Measurements from ENCODE around the gene ADAMTS16. TPM values are rescaled to one million over a fixed set of nuclear protein-coding genes. Genes with fewer than 3 reads are reported as not detected.

Gene ADAMTS16
- total RNA-seq, 4 donors from 2014 or later, result 0.19 TPM; not detected in 3

- H3K27ac ChIP-seq, result no peak overlapping the region
- H3K36me3 ChIP-seq, result no peaks in the 10 kb centered on the region
- H3K4me3 ChIP-seq, result no peak overlapping the region
- H3K9me3 ChIP-seq, result no peaks in the 10 kb centered on the region
- no peak for DNase-seq
- no peak for TF ChIP-seq POLR2A (IDR thresholded peaks at IDR 0.05)
- TF ChIP-seq, protein P1, sequence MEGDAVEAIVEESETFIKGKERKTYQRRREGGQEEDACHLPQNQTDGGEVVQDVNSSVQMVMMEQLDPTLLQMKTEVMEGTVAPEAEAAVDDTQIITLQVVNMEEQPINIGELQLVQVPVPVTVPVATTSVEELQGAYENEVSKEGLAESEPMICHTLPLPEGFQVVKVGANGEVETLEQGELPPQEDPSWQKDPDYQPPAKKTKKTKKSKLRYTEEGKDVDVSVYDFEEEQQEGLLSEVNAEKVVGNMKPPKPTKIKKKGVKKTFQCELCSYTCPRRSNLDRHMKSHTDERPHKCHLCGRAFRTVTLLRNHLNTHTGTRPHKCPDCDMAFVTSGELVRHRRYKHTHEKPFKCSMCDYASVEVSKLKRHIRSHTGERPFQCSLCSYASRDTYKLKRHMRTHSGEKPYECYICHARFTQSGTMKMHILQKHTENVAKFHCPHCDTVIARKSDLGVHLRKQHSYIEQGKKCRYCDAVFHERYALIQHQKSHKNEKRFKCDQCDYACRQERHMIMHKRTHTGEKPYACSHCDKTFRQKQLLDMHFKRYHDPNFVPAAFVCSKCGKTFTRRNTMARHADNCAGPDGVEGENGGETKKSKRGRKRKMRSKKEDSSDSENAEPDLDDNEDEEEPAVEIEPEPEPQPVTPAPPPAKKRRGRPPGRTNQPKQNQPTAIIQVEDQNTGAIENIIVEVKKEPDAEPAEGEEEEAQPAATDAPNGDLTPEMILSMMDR (IDR thresholded peaks at IDR 0.05), result no peak
- no peaks in the 10 kb centered on the region for H3K27me3 ChIP-seq
- intact Hi-C loops (cut with DNase I), result no loop called here
- no peaks in the 10 kb centered on the region for H3K4me1 ChIP-seq
- 73 to 85% methylated on average over 4 of the region's 4 CpGs for WGBS, 2 donors
Measured at GRCh38 chr5:5178136-5178535, 38.0 kb downstream of the ADAMTS16 start.

DNA sequence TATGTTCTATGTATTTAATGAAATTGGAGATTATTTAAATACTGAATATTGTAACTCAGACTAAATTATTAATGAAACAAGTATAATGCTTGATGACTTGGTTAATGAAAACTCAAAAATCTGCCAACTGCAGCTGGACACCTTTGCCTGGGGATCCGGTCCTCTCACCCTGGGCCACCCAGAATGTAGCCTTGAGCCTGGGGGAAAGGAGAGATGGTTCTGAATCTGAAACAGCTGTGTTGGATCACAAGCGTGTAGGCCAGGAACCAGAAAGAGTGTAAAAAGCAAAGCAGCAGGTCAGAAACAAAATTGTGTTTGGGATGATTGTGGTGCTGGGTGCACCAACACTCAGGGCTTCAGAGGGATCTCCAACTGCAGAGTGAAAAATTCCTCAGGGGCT is 38.5 kb downstream of the ADAMTS16 start:
- DNase-seq, result no peak
- no peak overlapping the region for H3K4me3 ChIP-seq
- no peaks in the 10 kb centered on the region for H3K36me3 ChIP-seq
- H3K27ac ChIP-seq, result no peak overlapping the region
- WGBS, 2 donors, result 64 to 84% methylated on average over 2 of the region's 2 CpGs
- H3K9me3 ChIP-seq, result no peaks in the 10 kb centered on the region
- TF ChIP-seq POLR2A (IDR thresholded peaks at IDR 0.05), result no peak
- TF ChIP-seq, protein P1 (IDR thresholded peaks at IDR 0.05), result no peak
- no peaks in the 10 kb centered on the region for H3K4me1 ChIP-seq
- no peaks in the 10 kb centered on the region for H3K27me3 ChIP-seq
- intact Hi-C loops (cut with DNase I), result no loop called here

DNA sequence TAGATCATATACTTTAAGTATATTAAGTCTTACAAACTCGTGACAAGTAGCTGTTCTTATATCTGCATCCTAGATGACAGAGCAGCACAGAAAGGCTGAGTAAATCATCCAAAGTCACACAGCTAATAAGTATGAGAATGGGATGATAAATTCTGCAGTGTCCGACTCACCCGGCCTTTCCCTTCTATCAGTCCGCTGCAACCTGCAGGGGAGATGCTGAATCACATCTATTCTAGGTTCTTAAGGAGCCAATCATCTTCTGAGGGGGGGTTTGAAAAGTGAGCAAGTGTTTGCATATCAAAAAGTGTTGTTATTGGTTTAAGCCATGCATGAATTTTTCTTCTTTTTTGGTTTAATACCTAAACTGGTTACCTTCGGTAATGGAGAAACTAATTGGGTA is 38.9 kb downstream of the ADAMTS16 start:
- WGBS, 2 donors, result 72 to 79% methylated on average over 5 of the region's 5 CpGs
- H3K27ac ChIP-seq, result no peak overlapping the region
- H3K36me3 ChIP-seq, result no peaks in the 10 kb centered on the region
- DNase-seq, result no peak
- intact Hi-C loops (cut with DNase I), result no loop called here
- no peaks in the 10 kb centered on the region for H3K4me1 ChIP-seq
- H3K27me3 ChIP-seq, result no peaks in the 10 kb centered on the region
- TF ChIP-seq, protein P1 (IDR thresholded peaks at IDR 0.05), result no peak
- TF ChIP-seq POLR2A (IDR thresholded peaks at IDR 0.05), result no peak
- H3K9me3 ChIP-seq, result no peaks in the 10 kb centered on the region
- no peak overlapping the region for H3K4me3 ChIP-seq

GRCh38 chr5:5179597-5179996 is 39.5 kb downstream of the ADAMTS16 start:
- intact Hi-C loops (cut with DNase I), result no loop called here
- DNase-seq, result no peak
- Histone ChIP-seq H3K9me3 (no peaks in the 10 kb centered on the region), H3K36me3 (no peaks in the 10 kb centered on the region), H3K4me3 (no peak overlapping the region), H3K4me1 (no peaks in the 10 kb centered on the region), H3K27ac (no peak overlapping the region), H3K27me3 (no peaks in the 10 kb centered on the region)
- TF ChIP-seq, protein P1 (IDR thresholded peaks at IDR 0.05), result no peak
- TF ChIP-seq POLR2A (IDR thresholded peaks at IDR 0.05), result no peak
- 78 to 82% methylated on average over 4 of the region's 4 CpGs for WGBS, 2 donors

DNA sequence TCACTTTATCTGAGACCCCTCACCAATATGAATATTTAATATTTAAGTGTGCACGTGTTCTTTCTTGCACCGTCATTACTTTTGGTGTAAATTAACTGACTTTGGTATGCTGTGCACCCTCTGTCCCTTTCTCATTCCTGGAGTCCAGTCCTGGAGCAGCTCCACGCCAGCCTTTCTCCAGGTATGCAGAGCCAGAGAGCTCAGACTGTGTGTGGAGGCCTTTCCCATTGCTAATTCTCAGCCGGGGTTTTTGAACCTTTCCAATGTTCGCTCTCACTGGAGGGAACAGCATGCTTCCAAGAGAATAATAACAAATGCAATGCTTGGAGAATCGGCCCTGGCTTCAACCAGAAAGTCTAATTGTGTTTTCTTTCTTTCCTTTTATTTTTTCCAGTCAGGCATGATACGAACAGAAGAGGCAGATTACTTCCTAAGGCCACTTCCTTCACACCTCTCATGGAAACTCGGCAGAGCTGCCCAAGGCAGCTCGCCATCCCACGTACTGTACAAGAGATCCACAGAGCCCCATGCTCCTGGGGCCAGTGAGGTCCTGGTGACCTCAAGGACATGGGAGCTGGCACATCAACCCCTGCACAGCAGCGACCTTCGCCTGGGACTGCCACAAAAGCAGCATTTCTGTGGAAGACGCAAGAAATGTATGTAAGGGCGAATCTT is 41.7 kb downstream of the ADAMTS16 start:
- Histone ChIP-seq H3K27ac (no peak overlapping the region), H3K36me3 (no peaks in the 10 kb centered on the region), H3K4me3 (no peak overlapping the region), H3K9me3 (no peaks in the 10 kb centered on the region), H3K27me3 (no peaks in the 10 kb centered on the region), H3K4me1 (no peaks in the 10 kb centered on the region)
- DNase-seq, result no peak
- intact Hi-C loops (cut with DNase I), result no loop called here
- 51 to 60% methylated on average over 11 to 13 of the region's 14 CpGs for WGBS, 2 donors
- no peak for TF ChIP-seq POLR2A (IDR thresholded peaks at IDR 0.05)
- TF ChIP-seq, protein P1 (IDR thresholded peaks at IDR 0.05), result no peak

All from esophagus squamous epithelium (tissue), 5 donors.